GM19043 (cell line): ENCODE data around the gene VPS11.
A peak's percentile ranks its signal among the peaks of the same experiment; 100 is the strongest.
"Not testable (repeated sequence)": the region's sequence is repeated elsewhere in the genome, so short reads cannot be mapped to it uniquely, and the experiment has no call there.

Source experiments
- ATAC-seq: cut with Tn5 transposase; IDR thresholded peaks from one replicate; pipeline ENCODE4 v1.9.1; 2021; ENCODE audit warnings: low read depth; ENCODE audit not compliant: unreplicated experiment

The VPS11 gene

GRCh38 chr11:119067371-119068222 is at the start of gene VPS11:
Gene VPS11 (plus strand): TSS chr11:119067818. CDS start chr11:119067824, 6 bp downstream.
- peak; percentile 77 for ATAC-seq

DNA sequence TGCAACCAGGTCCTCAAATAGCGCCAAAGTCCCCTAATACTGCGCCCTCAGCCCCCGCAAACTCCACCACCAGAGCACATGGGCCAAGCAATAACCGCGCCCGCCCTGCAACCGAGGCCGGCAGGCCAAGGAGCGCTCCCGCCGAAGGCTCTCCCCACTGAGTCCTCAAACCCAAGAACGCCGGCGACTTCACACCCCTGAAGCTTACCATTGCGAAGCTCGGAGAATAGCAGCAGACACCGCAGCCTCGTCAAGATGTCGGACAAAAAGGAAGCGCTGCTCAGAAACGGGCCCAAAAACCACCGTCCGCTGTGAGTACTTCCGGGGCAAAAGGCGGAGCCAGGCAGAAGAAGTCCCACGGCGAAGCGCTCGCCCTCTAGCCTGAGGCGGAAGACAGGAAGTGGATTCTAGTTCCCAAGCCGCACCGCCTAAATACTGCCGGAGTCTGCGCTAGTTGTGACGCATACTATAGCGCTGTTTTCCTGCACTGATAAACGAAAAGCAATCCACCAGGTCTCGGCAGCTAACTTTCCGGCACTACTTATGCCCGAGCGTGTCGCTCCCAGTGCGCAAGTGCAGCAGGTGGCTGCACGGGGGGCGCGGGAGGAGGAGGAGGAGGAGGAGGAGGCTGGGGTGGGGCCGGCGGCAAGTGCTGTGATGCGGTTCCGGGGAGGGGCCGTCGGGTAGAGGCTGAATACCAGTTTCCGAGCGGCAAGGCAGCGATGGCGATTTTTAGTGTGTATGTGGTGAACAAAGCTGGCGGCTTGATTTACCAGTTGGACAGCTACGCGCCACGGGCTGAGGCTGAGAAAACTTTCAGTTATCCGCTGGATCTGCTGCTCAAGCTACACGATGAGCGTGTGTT is 49.3 kb upstream of the VPS11 start, which contains the start of the genes RPS25 and TRAPPC4:
Gene RPS25 (minus strand): TSS at position 270 of the 865 bp plus-strand sequence. CDS start 59 bp downstream, at position 211.
Gene TRAPPC4 (plus strand): TSS at position 693 of the 865 bp plus-strand sequence. CDS start 30 bp downstream, at position 723.
- peak; percentile 92 for ATAC-seq

DNA sequence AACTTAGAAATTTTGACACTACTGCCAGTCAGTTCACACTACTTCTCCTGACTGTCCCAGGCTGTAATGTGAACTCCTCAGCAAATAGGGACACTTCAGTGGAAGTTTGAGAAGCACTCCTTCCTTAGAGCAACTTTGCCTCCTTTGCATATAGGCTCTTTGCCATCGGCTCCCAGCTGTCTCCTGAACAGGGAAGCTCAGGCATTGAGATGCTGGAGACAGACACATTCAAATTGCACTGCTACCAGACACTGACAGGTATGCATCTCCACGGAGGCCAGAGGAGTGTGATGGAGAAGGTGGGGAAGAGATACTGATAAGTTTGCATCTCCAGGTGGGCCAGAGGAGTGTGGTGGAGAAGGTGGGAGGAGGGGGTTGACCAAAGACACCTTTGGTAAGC is 47.6 kb upstream of the VPS11 start:
- no peak for ATAC-seq

DNA sequence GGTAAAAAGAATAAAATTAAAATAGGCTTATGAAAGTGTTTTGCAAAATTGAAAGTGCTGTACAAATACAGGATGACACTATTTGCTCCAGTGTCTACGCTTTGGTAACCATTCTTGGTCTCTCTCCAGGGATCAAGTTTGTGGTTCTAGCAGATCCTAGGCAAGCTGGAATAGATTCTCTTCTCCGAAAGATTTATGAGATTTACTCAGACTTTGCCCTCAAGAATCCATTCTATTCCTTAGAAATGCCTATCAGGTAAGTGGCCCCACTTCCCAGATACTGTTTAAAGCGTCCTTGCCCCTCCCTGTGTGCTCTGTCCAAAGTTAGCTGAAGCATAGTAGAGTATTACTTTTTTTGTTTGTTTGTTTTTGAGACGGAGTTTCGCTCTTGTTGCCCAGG is 46.0 kb upstream of the VPS11 start:
- ATAC-seq = no peak

DNA sequence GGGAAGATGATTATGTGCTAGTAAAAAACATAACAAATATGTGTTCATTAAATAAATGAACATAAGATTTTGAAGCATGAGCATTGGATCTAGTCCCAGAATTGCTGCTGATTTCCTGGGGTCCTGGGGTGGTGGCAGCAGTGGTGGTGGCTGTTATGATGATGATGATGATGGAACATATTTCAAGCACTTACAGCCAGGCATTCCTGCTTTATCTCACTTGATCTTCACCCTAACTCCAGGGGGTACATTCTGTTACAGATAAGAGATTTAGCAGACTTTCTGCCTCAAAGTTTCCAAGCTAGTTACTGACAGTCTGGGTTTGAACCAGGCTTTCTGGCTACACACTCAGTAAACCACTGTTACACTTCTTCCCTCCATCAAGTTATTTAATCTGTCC is 43.9 kb upstream of the VPS11 start:
- no peak for ATAC-seq

DNA sequence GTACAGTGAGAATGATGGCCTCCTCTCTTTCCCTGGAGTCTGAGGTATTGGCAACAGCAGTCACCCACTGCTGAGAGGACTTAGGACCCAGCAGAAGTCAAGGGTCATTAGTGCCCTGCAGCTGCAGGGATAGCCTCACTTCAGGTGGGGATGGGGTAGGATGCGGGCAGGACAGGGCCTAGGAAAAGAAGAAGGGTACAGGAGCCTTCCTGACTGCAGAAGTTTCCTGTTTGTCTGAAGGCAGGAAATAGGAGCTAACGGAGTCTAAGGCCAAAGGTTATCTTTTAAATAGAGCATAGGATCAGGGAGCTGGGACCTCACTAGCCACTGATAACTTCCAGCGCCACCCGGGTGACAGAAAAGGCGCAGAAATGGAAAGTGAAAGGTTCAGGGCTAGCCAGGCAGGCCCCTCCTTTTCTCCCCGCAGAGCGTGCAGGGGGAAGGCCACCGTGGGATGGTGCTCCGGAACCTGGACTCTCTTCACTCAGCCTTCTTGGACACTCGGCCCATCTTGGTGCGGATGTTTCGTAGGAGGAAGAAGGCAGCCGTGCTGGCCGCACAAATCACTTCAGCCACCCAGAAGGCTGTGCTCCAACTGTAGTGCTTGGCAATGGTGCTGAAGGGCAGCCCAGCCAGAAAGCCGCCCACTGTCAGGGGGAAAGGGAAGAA is 43.1 kb upstream of the VPS11 start:
- no peak for ATAC-seq

- no peak for ATAC-seq
These were observed 42.5 kb upstream of the VPS11 start for GRCh38 chr11:119025099-119025473.

- no peak for ATAC-seq
These were observed 42.1 kb upstream of the VPS11 start for GRCh38 chr11:119025541-119025940.

DNA sequence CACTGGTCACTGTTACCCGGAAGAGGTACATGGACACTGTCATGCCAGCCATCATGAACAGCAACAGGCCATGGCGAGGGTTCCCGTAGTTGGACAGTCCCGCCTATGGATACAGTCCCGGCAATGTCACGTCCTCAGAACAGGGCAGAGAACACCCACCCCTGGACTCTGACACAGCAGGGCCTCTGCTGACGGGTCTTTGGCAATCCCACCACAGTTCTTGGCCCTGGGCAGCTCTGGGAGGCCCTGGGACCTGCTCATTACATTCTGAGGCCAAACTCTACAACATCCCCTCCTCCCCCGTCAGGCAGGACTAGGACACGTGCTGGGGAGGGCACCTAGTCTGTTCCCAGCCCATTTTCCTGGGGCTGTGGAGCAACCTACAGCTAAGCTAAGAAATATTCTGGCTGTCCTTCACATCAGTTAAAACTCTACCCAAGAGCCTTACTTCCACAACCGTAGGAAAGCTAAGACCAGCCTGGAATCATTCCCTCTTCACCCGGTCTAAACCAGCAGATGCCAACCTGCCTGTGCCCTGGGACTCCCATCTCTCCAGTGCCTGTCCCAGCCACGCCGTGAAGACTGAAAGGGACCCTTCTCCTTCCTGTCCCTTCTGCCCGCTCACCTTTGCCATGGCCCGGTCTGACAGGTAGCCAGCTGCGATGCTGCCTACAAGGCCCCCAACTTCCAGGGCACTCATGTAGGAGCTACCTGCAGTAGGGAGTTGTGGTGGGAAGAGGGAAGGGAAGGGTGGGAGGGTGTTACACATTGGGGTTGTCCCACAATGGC is 41.4 kb upstream of the VPS11 start:
- no peak for ATAC-seq

DNA sequence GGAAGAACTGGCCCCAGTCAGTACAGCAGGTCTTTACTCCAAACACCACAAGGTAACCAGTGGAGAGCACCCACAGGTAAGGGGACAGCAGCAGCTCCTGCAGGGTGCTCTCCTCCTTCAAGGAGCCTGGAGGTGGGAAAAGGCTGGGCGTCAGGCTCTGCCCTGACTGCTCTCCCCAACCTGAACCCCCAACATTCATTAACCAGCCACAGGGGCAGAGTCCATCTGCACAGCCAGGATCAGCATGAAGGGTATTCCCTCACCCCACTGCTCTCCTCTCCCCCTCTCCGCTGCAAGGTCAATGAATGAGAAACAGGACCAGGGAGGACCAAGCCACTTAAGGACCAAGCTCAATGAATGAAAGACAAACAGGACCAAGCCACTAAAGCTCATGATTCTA is 40.6 kb upstream of the VPS11 start:
- no peak for ATAC-seq

- no peak for ATAC-seq
These were observed 39.9 kb upstream of the VPS11 start for GRCh38 chr11:119027561-119028345.

DNA sequence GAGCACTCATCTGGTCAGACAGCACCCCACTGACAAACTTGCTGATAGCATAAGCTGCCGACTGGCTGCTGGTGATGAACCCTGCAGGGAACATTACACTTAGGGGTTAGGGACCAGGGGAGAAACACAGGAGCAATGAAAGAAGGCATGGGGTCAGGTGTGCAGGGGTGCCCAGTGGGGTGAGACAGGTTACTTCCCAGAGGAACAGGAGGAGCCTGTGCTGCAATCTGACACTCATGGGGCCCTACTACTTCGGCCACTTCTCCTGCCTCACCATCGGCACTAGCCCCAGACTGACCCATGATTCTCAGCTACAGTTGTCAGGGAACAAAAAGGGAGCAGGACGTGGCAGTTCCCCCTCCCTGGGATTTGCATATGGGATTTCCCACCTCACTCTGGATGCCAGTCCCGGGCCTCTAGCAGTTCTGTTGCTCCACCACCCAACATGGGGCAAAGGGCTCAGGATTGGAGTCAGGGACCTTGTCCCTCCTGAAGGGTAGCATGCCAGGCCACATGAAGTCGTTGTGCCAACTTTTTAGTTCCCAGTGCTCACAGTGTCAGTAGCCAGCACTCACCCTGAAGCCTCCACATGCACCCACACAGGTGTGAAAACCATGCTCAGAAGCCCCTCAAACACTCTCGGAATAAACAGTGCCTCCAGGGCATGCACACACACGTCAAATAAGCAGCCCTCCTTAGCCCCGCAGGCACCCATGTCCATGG is 39.1 kb upstream of the VPS11 start:
- ATAC-seq = no peak

- no peak for ATAC-seq
These were observed 38.6 kb upstream of the VPS11 start for GRCh38 chr11:119029069-119029339.

DNA sequence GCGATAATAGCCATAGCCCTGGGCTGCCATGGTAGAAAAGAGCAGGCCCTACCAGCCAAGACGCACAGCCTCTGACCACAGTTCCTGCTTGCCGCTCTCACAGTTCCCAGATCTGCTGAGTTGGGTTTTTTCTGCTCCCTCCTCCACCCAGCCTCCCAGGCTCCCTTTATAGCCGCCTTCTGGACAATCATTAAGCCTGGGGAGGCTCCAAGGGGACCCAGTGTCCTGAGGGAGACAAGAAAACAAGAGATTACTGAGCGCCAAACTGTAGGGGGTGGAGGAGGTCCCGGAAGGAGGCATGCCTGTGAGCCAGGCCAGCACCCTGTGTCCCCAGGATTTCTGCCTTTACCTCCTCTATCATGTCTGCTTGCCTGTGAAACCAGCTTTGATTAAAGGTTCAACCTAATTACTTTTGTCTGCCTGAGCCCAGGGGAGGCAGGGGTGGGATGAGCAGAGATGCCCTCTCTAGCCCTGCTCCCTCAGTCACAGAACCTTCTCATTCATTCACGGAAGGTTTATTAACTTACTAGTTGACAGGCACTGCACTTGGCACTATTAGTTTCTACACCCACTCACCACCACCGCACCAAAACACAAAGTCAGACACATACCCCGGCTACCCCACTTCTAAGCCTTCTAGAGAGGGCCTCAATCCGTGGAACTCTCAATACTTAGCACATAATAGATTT is 38.1 kb upstream of the VPS11 start:
- ATAC-seq = peak; percentile 5

DNA sequence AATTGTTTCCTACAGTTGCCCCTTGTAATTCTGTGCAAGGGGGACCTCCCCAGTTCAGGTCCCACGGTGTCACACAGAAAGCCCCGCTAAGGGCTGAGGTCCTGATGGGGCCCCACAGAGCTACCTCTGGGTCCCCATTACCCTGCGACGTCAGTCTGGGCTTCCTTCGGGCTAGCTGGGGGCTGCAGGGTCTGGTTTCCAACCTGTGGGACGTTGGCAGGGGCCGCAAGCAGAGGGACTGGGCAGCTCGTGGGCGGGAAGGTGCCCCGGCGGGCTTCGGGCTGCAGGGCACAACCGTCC is 37.6 kb upstream of the VPS11 start:
- ATAC-seq = peak; percentile 10

- ATAC-seq = peak; percentile 87
These were observed 37.1 kb upstream of the VPS11 start, which contains the start of gene SLC37A4 for GRCh38 chr11:119030329-119031047. Gene SLC37A4 (minus strand): TSS chr11:119030877.

DNA sequence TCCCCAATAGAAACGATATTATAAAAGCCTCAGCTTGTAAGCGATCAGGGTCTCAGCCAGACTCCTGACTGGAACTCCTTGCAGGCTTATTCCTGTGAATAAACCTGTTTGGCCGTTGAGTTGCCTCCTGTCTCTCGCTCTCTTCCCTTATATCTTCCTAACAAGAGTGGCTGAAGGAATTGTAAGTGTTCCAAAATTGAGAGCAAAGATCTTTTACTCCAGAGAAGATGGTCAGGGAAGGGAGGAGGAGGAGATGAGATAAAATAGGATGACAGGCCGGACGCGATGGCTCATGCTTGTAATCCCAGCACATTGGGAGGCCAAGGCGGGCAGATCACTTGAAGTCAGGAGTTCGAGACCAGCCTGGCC is 35.7 kb upstream of the VPS11 start:
- ATAC-seq = no peak

GRCh38 chr11:119033421-119033820 is 34.2 kb upstream of the VPS11 start:
- not testable (repeated sequence) for ATAC-seq
